Fibroblast of lung (primary cell): ENCODE results near the gene DPYSL4.

Experiments
- EZH2 ChIP-seq: IDR thresholded peaks from 2 replicates; pipeline ENCODE4 v1.5.1; 2012; ENCODE audit warnings: low read length, control low read depth, mild to moderate bottlenecking; ENCODE audit errors: missing control alignments
- TF ChIP-seq, protein P1 (sequence below), 2 donors: IDR thresholded peaks in 1 of 2; conservative IDR thresholded peaks in 1 of 2; 1 replicate in 1 of 2; 2 replicates in 1 of 2; pipeline ENCODE4 v1.5.1; 2011 to 2012; ENCODE audit warnings: low read length in 2 of 2, control low read depth in 1 of 2, inconsistent platforms in 1 of 2, low read depth in 1 of 2, mild to moderate bottlenecking in 1 of 2

GRCh38 chr10:132180736-132181135, 6.0 kb upstream of the DPYSL4 start:
- no peak for TF ChIP-seq EZH2
- TF ChIP-seq, protein P1, sequence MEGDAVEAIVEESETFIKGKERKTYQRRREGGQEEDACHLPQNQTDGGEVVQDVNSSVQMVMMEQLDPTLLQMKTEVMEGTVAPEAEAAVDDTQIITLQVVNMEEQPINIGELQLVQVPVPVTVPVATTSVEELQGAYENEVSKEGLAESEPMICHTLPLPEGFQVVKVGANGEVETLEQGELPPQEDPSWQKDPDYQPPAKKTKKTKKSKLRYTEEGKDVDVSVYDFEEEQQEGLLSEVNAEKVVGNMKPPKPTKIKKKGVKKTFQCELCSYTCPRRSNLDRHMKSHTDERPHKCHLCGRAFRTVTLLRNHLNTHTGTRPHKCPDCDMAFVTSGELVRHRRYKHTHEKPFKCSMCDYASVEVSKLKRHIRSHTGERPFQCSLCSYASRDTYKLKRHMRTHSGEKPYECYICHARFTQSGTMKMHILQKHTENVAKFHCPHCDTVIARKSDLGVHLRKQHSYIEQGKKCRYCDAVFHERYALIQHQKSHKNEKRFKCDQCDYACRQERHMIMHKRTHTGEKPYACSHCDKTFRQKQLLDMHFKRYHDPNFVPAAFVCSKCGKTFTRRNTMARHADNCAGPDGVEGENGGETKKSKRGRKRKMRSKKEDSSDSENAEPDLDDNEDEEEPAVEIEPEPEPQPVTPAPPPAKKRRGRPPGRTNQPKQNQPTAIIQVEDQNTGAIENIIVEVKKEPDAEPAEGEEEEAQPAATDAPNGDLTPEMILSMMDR (conservative IDR thresholded peaks at IDR 0.05 in 1 of 2, IDR thresholded peaks at IDR 0.05 in 1 of 2; ENCODE audit: low read depth in 1 of 2, low read length in 2 of 2): no peak
